ENCODE measurements around the gene SRCAP.
A peak's percentile ranks its signal among the peaks of the same experiment; 100 is the strongest.
"Not testable (repeated sequence)": the region's sequence is repeated elsewhere in the genome, so short reads cannot be mapped to it uniquely, and the experiment has no call there.

The SRCAP gene

GRCh38 chr16:30691907-30692306 lies 7.1 kb upstream of the SRCAP start:
- peak overlapping the region; percentile 19 for H3K4me3 ChIP-seq (ENCODE audit: low read depth, low read length)
- H3K27me3 ChIP-seq (ENCODE audit: insufficient read depth, low read depth, severe bottlenecking): no peaks in the 10 kb centered on the region

GRCh38 chr16:30692396-30693064 lies 6.4 kb upstream of the SRCAP start:
- no peak for DNase-seq

More at GRCh38 chr16:30691907-30692306, 7.1 kb upstream of the SRCAP start:
- Histone ChIP-seq H3K9me3 (ENCODE audit: severe bottlenecking) (no peaks in the 10 kb centered on the region), H3K27ac (peak overlapping the region; percentile 71), H3K36me3 (no peaks in the 10 kb centered on the region)
- no peak for TF ChIP-seq CTCF (IDR thresholded peaks at IDR 0.05; ENCODE audit: low read depth, low read length)
- peak; percentile 68 for DNase-seq

GRCh38 chr16:30694926-30695693 lies 3.9 kb upstream of the SRCAP start:
- DNase-seq: no peak
- H3K27ac ChIP-seq: no peak overlapping the region

More at GRCh38 chr16:30692396-30693064, 6.4 kb upstream of the SRCAP start:
- no peaks in the 10 kb centered on the region for H3K9me3 ChIP-seq (ENCODE audit: severe bottlenecking)
- TF ChIP-seq CTCF (IDR thresholded peaks at IDR 0.05; ENCODE audit: low read depth, low read length): no peak
- H3K36me3 ChIP-seq: no peaks in the 10 kb centered on the region
- H3K27me3 ChIP-seq (ENCODE audit: insufficient read depth, low read depth, severe bottlenecking): no peaks in the 10 kb centered on the region
- H3K4me3 ChIP-seq (ENCODE audit: low read depth, low read length): no peak overlapping the region; the same call in 1 of the 2 replicates
- H3K27ac ChIP-seq: peak overlapping the region; percentile 71

GRCh38 chr16:30696646-30697045 lies 2.3 kb upstream of the SRCAP start:
- H3K27me3 ChIP-seq (ENCODE audit: insufficient read depth, low read depth, severe bottlenecking); H3K9me3 ChIP-seq (ENCODE audit: severe bottlenecking); H3K4me3 ChIP-seq (ENCODE audit: low read depth, low read length); H3K27ac ChIP-seq; DNase-seq: not testable (repeated sequence)
- peaks cover 24% of the 10 kb centered on the region for H3K36me3 ChIP-seq

More at GRCh38 chr16:30694926-30695693, 3.9 kb upstream of the SRCAP start:
- H3K4me3 ChIP-seq (ENCODE audit: low read depth, low read length): no peak overlapping the region
- no peaks in the 10 kb centered on the region for H3K9me3 ChIP-seq (ENCODE audit: severe bottlenecking)
- H3K27me3 ChIP-seq (ENCODE audit: insufficient read depth, low read depth, severe bottlenecking): no peaks in the 10 kb centered on the region
- H3K36me3 ChIP-seq: peaks cover 9% of the 10 kb centered on the region
- no peak for TF ChIP-seq CTCF (IDR thresholded peaks at IDR 0.05; ENCODE audit: low read depth, low read length)

- no peak for TF ChIP-seq CTCF (IDR thresholded peaks at IDR 0.05; ENCODE audit: low read depth, low read length)
- Histone ChIP-seq H3K27ac (peak overlapping the region; percentile 100), H3K4me3 (ENCODE audit: low read depth, low read length) (peak overlapping the region; percentile 92), H3K27me3 (ENCODE audit: insufficient read depth, low read depth, severe bottlenecking) (no peaks in the 10 kb centered on the region), H3K9me3 (ENCODE audit: severe bottlenecking) (no peaks in the 10 kb centered on the region), H3K36me3 (peaks cover 30% of the 10 kb centered on the region)
- no peak for DNase-seq
Observed at GRCh38 chr16:30697264-30698138, 1.5 kb upstream of the SRCAP start.
